Trophoblast cell (in vitro differentiated cells and primary cell): ENCODE measurements around the gene TRDN.
A peak's percentile ranks its signal among the peaks of the same experiment; 100 is the strongest.

Experiments
- DNase-seq, 2 donors: peaks; one replicate each; pipeline ENCODE4 v3.0.0-alpha.2; 2016
- H2AFZ ChIP-seq: 2 replicates; pipeline ENCODE4 v1.6.1; 2013; ENCODE audit warnings: low read length, moderate library complexity, mild to moderate bottlenecking; ENCODE audit not compliant: insufficient read depth, poor library complexity
- H2AK5ac ChIP-seq: 2 replicates; pipeline ENCODE4 v1.6.1; 2013; ENCODE audit warnings: mild to moderate bottlenecking, low read length
- H2BK120ac ChIP-seq: 2 replicates; pipeline ENCODE4 v1.6.1; 2013; ENCODE audit warnings: low read length, mild to moderate bottlenecking, moderate library complexity; ENCODE audit not compliant: insufficient read depth, poor library complexity
- H2BK12ac ChIP-seq: 2 replicates; pipeline ENCODE4 v1.6.1; 2013; ENCODE audit warnings: mild to moderate bottlenecking, low read length, moderate library complexity
- H2BK5ac ChIP-seq: 2 replicates; pipeline ENCODE4 v1.6.1; 2013; ENCODE audit warnings: low read length, low read depth, moderate library complexity, mild to moderate bottlenecking; ENCODE audit not compliant: poor library complexity
- H3K14ac ChIP-seq: 2 replicates; pipeline ENCODE4 v1.6.1; 2013; ENCODE audit warnings: mild to moderate bottlenecking, low read length
- H3K18ac ChIP-seq: 2 replicates; pipeline ENCODE4 v1.6.1; 2013; ENCODE audit warnings: mild to moderate bottlenecking, low read length
- H3K23ac ChIP-seq: 2 replicates; pipeline ENCODE4 v1.6.1; 2013; ENCODE audit warnings: low read length
- H3K27ac ChIP-seq: 2 replicates; pipeline ENCODE4 v1.5.1; 2013; ENCODE audit warnings: low read depth, mild to moderate bottlenecking, inconsistent platforms, low read length, moderate library complexity
- H3K27me3 ChIP-seq: 2 replicates; pipeline ENCODE4 v1.6.1; 2013; ENCODE audit warnings: inconsistent platforms, mild to moderate bottlenecking, low read length, moderate library complexity; ENCODE audit not compliant: insufficient read depth
- H3K36me3 ChIP-seq, 2 experiments: 1 replicate in 1 of 2; 2 replicates in 1 of 2; pipeline ENCODE4 v1.6.1; 2013; ENCODE audit warnings: low read length in 2 of 2, mild to moderate bottlenecking in 2 of 2, moderate library complexity in 1 of 2; ENCODE audit not compliant: insufficient read depth in 2 of 2, control insufficient read depth in 1 of 2
- H3K4ac ChIP-seq: 2 replicates; pipeline ENCODE4 v1.6.1; 2013; ENCODE audit warnings: low read depth, mild to moderate bottlenecking, low read length, moderate library complexity
- H3K4me1 ChIP-seq, 2 experiments: 1 replicate in 1 of 2; 2 replicates in 1 of 2; pipeline ENCODE4 v1.6.1; 2013; ENCODE audit warnings: low read length in 2 of 2, mild to moderate bottlenecking in 2 of 2, moderate library complexity in 1 of 2; ENCODE audit not compliant: insufficient read depth in 2 of 2, control insufficient read depth in 1 of 2
- H3K4me2 ChIP-seq: 2 replicates; pipeline ENCODE4 v1.6.1; 2013; ENCODE audit warnings: inconsistent platforms, mild to moderate bottlenecking, low read length, moderate library complexity
- H3K4me3 ChIP-seq: 2 replicates; pipeline ENCODE4 v1.5.1; 2013; ENCODE audit warnings: mild to moderate bottlenecking, low read depth, low read length, inconsistent platforms
- H3K79me1 ChIP-seq: one replicate; pipeline ENCODE4 v1.6.1; 2013; ENCODE audit warnings: low read length
- H3K79me2 ChIP-seq: 2 replicates; pipeline ENCODE4 v1.6.1; 2013; ENCODE audit warnings: low read length, mild to moderate bottlenecking; ENCODE audit not compliant: control insufficient read depth, insufficient read depth, poor library complexity
- H3K9ac ChIP-seq: 2 replicates; pipeline ENCODE4 v1.6.1; 2013; ENCODE audit warnings: mild to moderate bottlenecking, low read length
- H3K9me3 ChIP-seq: 2 replicates; pipeline ENCODE4 v1.6.1; 2013; ENCODE audit warnings: low read depth, mild to moderate bottlenecking, control low read depth, inconsistent platforms, low read length; ENCODE audit not compliant: insufficient read depth
- H4K12ac ChIP-seq: 2 replicates; pipeline ENCODE4 v1.6.1; 2013; ENCODE audit warnings: low read depth, mild to moderate bottlenecking, low read length, moderate library complexity
- H4K8ac ChIP-seq: 2 replicates; pipeline ENCODE4 v1.6.1; 2013; ENCODE audit warnings: low read depth, mild to moderate bottlenecking, low read length, moderate library complexity
- H4K91ac ChIP-seq: one replicate; pipeline ENCODE4 v1.6.1; 2013; ENCODE audit warnings: low read depth, mild to moderate bottlenecking, low read length, moderate library complexity
- WGBS: extraction: QIAGEN DNeasy Blood & Tissue Kit; methylation state at CpG from one replicate; pipeline ENCODE4 v1.1.7; 2013; ENCODE audit warnings: missing lambda C conversion rate; ENCODE audit not compliant: insufficient read length, insufficient coverage; ENCODE audit errors: extremely low coverage; 5-methylcytosine and 5-hydroxymethylcytosine counted together

TRDN gene

GRCh38 chr6:123518441-123519188 is 118.1 kb downstream of the TRDN start:
- H3K4ac ChIP-seq, result no peak overlapping the region
- H3K36me3 ChIP-seq, result no peaks in the 10 kb centered on the region
- H4K91ac ChIP-seq, result no peak overlapping the region
- no peak overlapping the region for H2AK5ac ChIP-seq
- H2BK12ac ChIP-seq, result peak overlapping the region; percentile 66
- H3K9ac ChIP-seq, result no peak overlapping the region
- H3K79me1 ChIP-seq, result peaks cover 3% of the 10 kb centered on the region
- no peak overlapping the region for H3K27ac ChIP-seq
- H2BK5ac ChIP-seq, result peak overlapping the region; percentile 30
- no CpG with 5 or more reads among the region's 5 CpGs for WGBS
- H3K27me3 ChIP-seq, result no peaks in the 10 kb centered on the region
- no peak overlapping the region for H4K12ac ChIP-seq
- H3K23ac ChIP-seq, result no peak overlapping the region
- H3K4me3 ChIP-seq, result no peak overlapping the region
- H4K8ac ChIP-seq, result no peak overlapping the region
- peaks cover 0 to 3% of the 10 kb centered on the region in 2 experiments for H3K4me1 ChIP-seq
- no peaks in the 10 kb centered on the region for H3K79me2 ChIP-seq
- H3K4me2 ChIP-seq, result no peak overlapping the region
- H2AFZ ChIP-seq, result no peak overlapping the region
- no peaks in the 10 kb centered on the region for H3K9me3 ChIP-seq
- H2BK120ac ChIP-seq, result no peak overlapping the region
- DNase-seq, result no peak
- peak overlapping the region; percentile 39 for H3K14ac ChIP-seq
- no peak overlapping the region for H3K18ac ChIP-seq

GRCh38 chr6:123515715-123516114 is 121.0 kb downstream of the TRDN start:
- Histone ChIP-seq H3K14ac (no peak overlapping the region), H3K4ac (no peak overlapping the region), H2BK12ac (no peak overlapping the region), H3K23ac (no peak overlapping the region), H3K36me3 (no peaks in the 10 kb centered on the region), H2BK120ac (no peak overlapping the region), H3K18ac (no peak overlapping the region), H2BK5ac (no peak overlapping the region), H4K12ac (no peak overlapping the region), H2AFZ (no peak overlapping the region), H3K4me2 (no peak overlapping the region), H4K91ac (no peak overlapping the region), H2AK5ac (no peak overlapping the region), H3K9me3 (no peaks in the 10 kb centered on the region), H3K4me1 (peaks cover 0 to 3% of the 10 kb centered on the region in 2 experiments), H3K27ac (no peak overlapping the region), H3K9ac (no peak overlapping the region), H4K8ac (no peak overlapping the region), H3K79me2 (no peaks in the 10 kb centered on the region), H3K27me3 (no peaks in the 10 kb centered on the region), H3K4me3 (no peak overlapping the region), H3K79me1 (peaks cover 3% of the 10 kb centered on the region)
- no CpG with 5 or more reads among the region's 2 CpGs for WGBS
- DNase-seq, result no peak

- Histone ChIP-seq H3K27me3 (no peaks in the 10 kb centered on the region), H3K79me2 (no peaks in the 10 kb centered on the region), H3K23ac (no peak overlapping the region), H3K36me3 (no peaks in the 10 kb centered on the region), H4K8ac (no peak overlapping the region), H3K18ac (no peak overlapping the region), H2BK5ac (no peak overlapping the region), H4K12ac (no peak overlapping the region), H4K91ac (no peak overlapping the region), H3K4ac (no peak overlapping the region), H2BK12ac (no peak overlapping the region), H3K9me3 (no peaks in the 10 kb centered on the region), H3K4me1 (no peaks in the 10 kb centered on the region), H3K14ac (no peak overlapping the region), H3K9ac (no peak overlapping the region), H3K79me1 (no peaks in the 10 kb centered on the region), H3K27ac (no peak overlapping the region), H2BK120ac (no peak overlapping the region), H3K4me3 (no peak overlapping the region), H2AFZ (no peak overlapping the region), H3K4me2 (no peak overlapping the region), H2AK5ac (no peak overlapping the region)
- peak; percentile 25 to 38 for DNase-seq
- WGBS, result no CpG with 5 or more reads among the region's 1 CpG
Measured at GRCh38 chr6:123509112-123509511, 127.6 kb downstream of the TRDN start.

- Histone ChIP-seq H3K23ac (no peak overlapping the region), H3K36me3 (no peaks in the 10 kb centered on the region), H2AK5ac (no peak overlapping the region), H3K4ac (no peak overlapping the region), H4K8ac (no peak overlapping the region), H2BK12ac (no peak overlapping the region), H3K27ac (no peak overlapping the region), H3K4me1 (no peaks in the 10 kb centered on the region), H2BK120ac (no peak overlapping the region), H2BK5ac (no peak overlapping the region), H3K79me2 (no peaks in the 10 kb centered on the region), H4K91ac (no peak overlapping the region), H3K27me3 (no peaks in the 10 kb centered on the region), H3K9ac (no peak overlapping the region), H3K9me3 (no peaks in the 10 kb centered on the region), H3K4me3 (no peak overlapping the region), H4K12ac (no peak overlapping the region), H2AFZ (no peak overlapping the region), H3K79me1 (no peaks in the 10 kb centered on the region), H3K18ac (no peak overlapping the region), H3K4me2 (no peak overlapping the region), H3K14ac (no peak overlapping the region)
- no peak for DNase-seq
- WGBS, result no CpG with 5 or more reads among the region's 2 CpGs
Measured at GRCh38 chr6:123508290-123508689, 128.5 kb downstream of the TRDN start.
